ENCODE data around the gene EPB41L4B.

Gene EPB41L4B

GRCh38 chr9:109270971-109271925 is 49.6 kb downstream of the EPB41L4B start:
- no peak overlapping the region for H3K4me3 ChIP-seq (ENCODE audit: severe bottlenecking)
- DNase-seq (ENCODE audit: low spot score) (no peak), ATAC-seq (ENCODE audit: low read depth) (no peak)
- peaks cover 14% of the 10 kb centered on the region for H3K36me3 ChIP-seq (ENCODE audit: low read depth)
- TF ChIP-seq, protein P1, sequence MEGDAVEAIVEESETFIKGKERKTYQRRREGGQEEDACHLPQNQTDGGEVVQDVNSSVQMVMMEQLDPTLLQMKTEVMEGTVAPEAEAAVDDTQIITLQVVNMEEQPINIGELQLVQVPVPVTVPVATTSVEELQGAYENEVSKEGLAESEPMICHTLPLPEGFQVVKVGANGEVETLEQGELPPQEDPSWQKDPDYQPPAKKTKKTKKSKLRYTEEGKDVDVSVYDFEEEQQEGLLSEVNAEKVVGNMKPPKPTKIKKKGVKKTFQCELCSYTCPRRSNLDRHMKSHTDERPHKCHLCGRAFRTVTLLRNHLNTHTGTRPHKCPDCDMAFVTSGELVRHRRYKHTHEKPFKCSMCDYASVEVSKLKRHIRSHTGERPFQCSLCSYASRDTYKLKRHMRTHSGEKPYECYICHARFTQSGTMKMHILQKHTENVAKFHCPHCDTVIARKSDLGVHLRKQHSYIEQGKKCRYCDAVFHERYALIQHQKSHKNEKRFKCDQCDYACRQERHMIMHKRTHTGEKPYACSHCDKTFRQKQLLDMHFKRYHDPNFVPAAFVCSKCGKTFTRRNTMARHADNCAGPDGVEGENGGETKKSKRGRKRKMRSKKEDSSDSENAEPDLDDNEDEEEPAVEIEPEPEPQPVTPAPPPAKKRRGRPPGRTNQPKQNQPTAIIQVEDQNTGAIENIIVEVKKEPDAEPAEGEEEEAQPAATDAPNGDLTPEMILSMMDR (IDR thresholded peaks at IDR 0.05; ENCODE audit: poor library complexity, severe bottlenecking), result no peak
- H3K27me3 ChIP-seq (ENCODE audit: insufficient read depth, poor library complexity, severe bottlenecking), result no peaks in the 10 kb centered on the region
- H3K9me3 ChIP-seq (ENCODE audit: severe bottlenecking), result peaks cover 2% of the 10 kb centered on the region
- no peaks in the 10 kb centered on the region for H3K4me1 ChIP-seq (ENCODE audit: insufficient read depth, poor library complexity, severe bottlenecking)
- no peak overlapping the region for H3K27ac ChIP-seq (ENCODE audit: poor library complexity, severe bottlenecking)

- TF ChIP-seq, protein P1 (IDR thresholded peaks at IDR 0.05; ENCODE audit: poor library complexity, severe bottlenecking), result no peak
- Histone ChIP-seq H3K9me3 (ENCODE audit: severe bottlenecking) (peaks cover 2% of the 10 kb centered on the region), H3K27me3 (ENCODE audit: insufficient read depth, poor library complexity, severe bottlenecking) (no peaks in the 10 kb centered on the region), H3K4me3 (ENCODE audit: severe bottlenecking) (no peak overlapping the region), H3K4me1 (ENCODE audit: insufficient read depth, poor library complexity, severe bottlenecking) (no peaks in the 10 kb centered on the region), H3K36me3 (ENCODE audit: low read depth) (peaks cover 12% of the 10 kb centered on the region), H3K27ac (ENCODE audit: poor library complexity, severe bottlenecking) (no peak overlapping the region)
- no peak for ATAC-seq (ENCODE audit: low read depth)
- DNase-seq (ENCODE audit: low spot score), result no peak
Measured at GRCh38 chr9:109270441-109270840, 50.4 kb downstream of the EPB41L4B start.

DNA sequence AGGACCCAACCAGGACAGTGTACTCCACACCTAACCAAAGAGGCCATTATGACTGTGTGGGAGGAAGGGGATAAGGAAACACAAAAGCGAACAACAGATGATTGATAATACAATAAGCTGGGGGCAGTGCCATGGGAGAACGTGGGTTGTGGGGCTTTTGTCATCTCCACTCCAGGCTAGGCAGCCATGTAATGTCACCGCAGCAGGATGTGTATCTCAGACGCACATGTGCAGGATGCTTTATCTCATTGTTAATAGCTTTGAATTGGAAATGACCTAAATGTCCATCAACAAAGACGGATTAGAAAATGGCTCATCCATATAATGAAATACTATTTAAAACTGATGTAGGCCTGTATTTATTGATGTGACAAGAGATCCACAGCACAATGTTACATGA is 51.0 kb downstream of the EPB41L4B start:
- no peak overlapping the region for H3K27ac ChIP-seq (ENCODE audit: poor library complexity, severe bottlenecking)
- peaks cover 2% of the 10 kb centered on the region for H3K9me3 ChIP-seq (ENCODE audit: severe bottlenecking)
- no peaks in the 10 kb centered on the region for H3K27me3 ChIP-seq (ENCODE audit: insufficient read depth, poor library complexity, severe bottlenecking)
- TF ChIP-seq, protein P1 (IDR thresholded peaks at IDR 0.05; ENCODE audit: poor library complexity, severe bottlenecking), result no peak
- H3K4me1 ChIP-seq (ENCODE audit: insufficient read depth, poor library complexity, severe bottlenecking), result no peaks in the 10 kb centered on the region
- H3K36me3 ChIP-seq (ENCODE audit: low read depth), result peaks cover 12% of the 10 kb centered on the region
- ATAC-seq (ENCODE audit: low read depth), result no peak
- peak; percentile 8 for DNase-seq (ENCODE audit: low spot score)
- no peak overlapping the region for H3K4me3 ChIP-seq (ENCODE audit: severe bottlenecking)

DNA sequence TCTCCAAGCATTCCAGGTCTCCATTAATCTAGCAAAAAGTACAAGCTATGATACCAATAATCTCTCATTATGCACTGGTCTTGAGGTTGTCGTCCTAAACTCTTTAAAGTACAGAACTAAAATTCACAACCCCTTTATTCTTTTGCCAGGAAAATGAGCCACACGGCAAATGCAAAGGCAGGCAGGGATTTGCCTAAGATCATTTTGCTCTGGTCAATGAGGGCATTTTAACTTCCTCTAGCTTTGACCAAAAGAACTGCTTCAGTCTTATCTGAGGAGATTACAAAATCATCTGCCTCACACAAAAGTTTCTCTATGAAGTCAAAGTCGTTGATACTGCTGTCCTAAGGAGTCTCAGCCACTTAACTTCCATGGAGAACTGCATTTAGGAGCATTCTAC is 51.8 kb downstream of the EPB41L4B start:
- DNase-seq (ENCODE audit: low spot score) (no peak), ATAC-seq (ENCODE audit: low read depth) (no peak)
- Histone ChIP-seq H3K4me1 (ENCODE audit: insufficient read depth, poor library complexity, severe bottlenecking) (no peaks in the 10 kb centered on the region), H3K27me3 (ENCODE audit: insufficient read depth, poor library complexity, severe bottlenecking) (no peaks in the 10 kb centered on the region), H3K9me3 (ENCODE audit: severe bottlenecking) (peaks cover 2% of the 10 kb centered on the region), H3K36me3 (ENCODE audit: low read depth) (peaks cover 12% of the 10 kb centered on the region), H3K27ac (ENCODE audit: poor library complexity, severe bottlenecking) (no peak overlapping the region), H3K4me3 (ENCODE audit: severe bottlenecking) (no peak overlapping the region)
- TF ChIP-seq, protein P1 (IDR thresholded peaks at IDR 0.05; ENCODE audit: poor library complexity, severe bottlenecking), result no peak

DNA sequence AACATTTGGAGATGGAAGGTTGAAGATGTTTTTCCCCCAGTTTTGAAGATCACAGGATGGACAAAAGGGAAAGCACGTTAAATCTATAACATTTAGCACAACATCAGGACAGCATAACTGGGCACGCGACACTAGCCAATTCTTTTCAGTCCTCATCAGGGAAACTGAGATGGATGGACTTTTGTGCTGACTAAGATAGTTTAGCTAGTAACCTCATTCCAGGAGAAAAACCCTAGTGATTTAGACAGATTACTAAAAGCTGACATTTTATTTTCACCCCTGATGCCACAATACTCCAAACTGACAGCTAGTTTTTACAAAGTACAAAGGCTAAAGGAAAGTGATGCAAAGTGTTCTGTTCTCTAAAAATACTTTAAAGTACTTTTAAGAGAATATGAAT is 53.3 kb downstream of the EPB41L4B start:
- no peak for ATAC-seq (ENCODE audit: low read depth)
- Histone ChIP-seq H3K27me3 (ENCODE audit: insufficient read depth, poor library complexity, severe bottlenecking) (no peaks in the 10 kb centered on the region), H3K4me1 (ENCODE audit: insufficient read depth, poor library complexity, severe bottlenecking) (no peaks in the 10 kb centered on the region), H3K9me3 (ENCODE audit: severe bottlenecking) (peaks cover 2% of the 10 kb centered on the region), H3K36me3 (ENCODE audit: low read depth) (peaks cover 12% of the 10 kb centered on the region), H3K27ac (ENCODE audit: poor library complexity, severe bottlenecking) (no peak overlapping the region), H3K4me3 (ENCODE audit: severe bottlenecking) (no peak overlapping the region)
- DNase-seq (ENCODE audit: low spot score), result no peak
- TF ChIP-seq, protein P1 (IDR thresholded peaks at IDR 0.05; ENCODE audit: poor library complexity, severe bottlenecking), result no peak

Measured in RWPE2 (cell line).